ENCODE measurements around the gene AMDHD2.

Gene AMDHD2

DNA sequence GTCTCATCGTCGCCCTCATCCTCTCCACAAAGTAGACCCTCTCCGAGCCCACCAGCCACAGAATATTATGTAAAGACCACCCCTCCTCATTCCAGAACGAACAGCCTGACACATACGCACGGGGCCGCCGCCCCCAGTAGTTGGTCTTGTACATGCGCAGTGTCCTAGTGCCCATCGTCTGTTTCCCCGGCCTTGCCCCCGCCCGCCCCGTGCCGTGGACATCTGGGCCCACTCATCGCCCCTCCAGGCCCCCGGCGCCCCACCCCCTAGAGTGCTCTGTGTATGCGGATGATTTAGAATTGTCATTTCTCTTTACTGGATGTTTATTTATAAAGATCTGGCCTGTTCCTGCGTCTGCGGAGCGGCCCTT is 475 bp upstream of the AMDHD2 start:
- no peak for DNase-seq (ENCODE audit: low read depth)
- no peak for TF ChIP-seq CTCF (IDR thresholded peaks at IDR 0.05; ENCODE audit: low read length, missing control alignments)
- H3K4me3 ChIP-seq (replicated peaks; ENCODE audit: low read depth, low read length) = peak overlapping the region; percentile 37

- no peak for DNase-seq (ENCODE audit: low read depth)
- no peak for TF ChIP-seq CTCF (IDR thresholded peaks at IDR 0.05; ENCODE audit: low read length, missing control alignments)
- H3K4me3 ChIP-seq (replicated peaks; ENCODE audit: low read depth, low read length) = peak overlapping the region; percentile 76
Observed at GRCh38 chr16:2520784-2521531, 787 bp downstream of the AMDHD2 start.

DNA sequence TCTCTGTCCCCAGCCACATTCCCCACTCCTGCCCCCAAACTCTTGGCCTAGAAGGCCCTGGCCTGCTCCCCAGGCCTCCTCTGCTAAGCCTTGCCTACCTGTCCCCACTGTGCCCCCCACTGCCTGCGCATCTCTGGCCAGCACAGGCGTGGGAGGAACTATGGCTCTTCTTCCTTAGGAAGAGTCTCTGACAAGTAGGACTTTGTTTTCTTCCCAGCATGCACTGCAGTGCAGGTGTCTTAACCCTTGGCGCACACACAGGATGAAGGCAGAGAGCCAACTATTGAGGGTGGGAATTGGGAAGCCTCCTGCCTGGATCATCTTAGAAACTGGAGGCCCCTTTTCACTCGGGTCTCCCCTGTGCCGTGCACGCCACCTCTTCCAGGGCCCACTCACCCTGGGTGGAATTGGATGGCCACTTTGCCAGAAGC is 3.6 kb downstream of the AMDHD2 start:
- no peak for TF ChIP-seq CTCF (IDR thresholded peaks at IDR 0.05; ENCODE audit: low read length, missing control alignments)
- no peak overlapping the region for H3K4me3 ChIP-seq (replicated peaks; ENCODE audit: low read depth, low read length)
- DNase-seq (ENCODE audit: low read depth) = no peak

GRCh38 chr16:2524339-2524938 is 4.3 kb downstream of the AMDHD2 start:
- TF ChIP-seq CTCF (IDR thresholded peaks at IDR 0.05; ENCODE audit: low read length, missing control alignments) = no peak
- no peak for DNase-seq (ENCODE audit: low read depth)

GRCh38 chr16:2526135-2526534 is 6.0 kb downstream of the AMDHD2 start:
- no peak overlapping the region for H3K4me3 ChIP-seq (replicated peaks; ENCODE audit: low read depth, low read length)
- no peak for TF ChIP-seq CTCF (IDR thresholded peaks at IDR 0.05; ENCODE audit: low read length, missing control alignments)
- DNase-seq (ENCODE audit: low read depth) = no peak

More at GRCh38 chr16:2524339-2524938, 4.3 kb downstream of the AMDHD2 start:
- H3K4me3 ChIP-seq (replicated peaks; ENCODE audit: low read depth, low read length) = no peak overlapping the region

GRCh38 chr16:2527071-2527783 is 7.1 kb downstream of the AMDHD2 start:
- DNase-seq (ENCODE audit: low read depth) = no peak
- TF ChIP-seq CTCF (IDR thresholded peaks at IDR 0.05; ENCODE audit: low read length, missing control alignments) = no peak
- H3K4me3 ChIP-seq (replicated peaks; ENCODE audit: low read depth, low read length) = no peak overlapping the region

Measured in fibroblast of pulmonary artery (primary cell).